Measurements from ENCODE around the gene SLC6A7.
"Not testable (repeated sequence)": the region's sequence is repeated elsewhere in the genome, so short reads cannot be mapped to it uniquely, and the experiment has no call there.

SLC6A7 gene

DNA sequence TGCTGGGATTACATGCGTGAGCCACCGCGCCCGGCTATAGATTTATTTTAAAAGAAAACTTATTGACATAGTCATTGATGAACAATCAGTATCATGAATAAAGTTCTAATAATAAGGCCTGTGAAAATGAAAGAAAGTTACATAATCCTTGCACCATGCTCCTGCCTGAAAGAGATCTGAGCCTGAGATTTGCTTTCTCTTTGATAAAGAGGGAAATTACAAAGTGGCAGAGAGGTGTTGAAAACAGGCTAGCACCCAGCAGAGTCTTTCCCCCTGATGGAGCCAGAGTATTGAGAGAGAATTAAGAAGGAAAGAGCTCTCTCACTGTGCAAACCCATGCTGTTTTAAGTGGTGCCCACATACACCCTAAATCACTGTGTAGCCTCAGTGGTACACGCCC, 37.2 kb downstream of the SLC6A7 start:
- in situ Hi-C loops (cut with HindIII; ENCODE audit: low pct_ligation_motif_present, low pct_unique_long_range_greater_than_20kb, low sequenced_read_pairs), result no loop called here

GRCh38 chr5:150227606-150228273, 37.9 kb downstream of the SLC6A7 start:
- in situ Hi-C loops (cut with HindIII; ENCODE audit: low pct_ligation_motif_present, low pct_unique_long_range_greater_than_20kb, low sequenced_read_pairs), result no loop called here
- DNase-seq, result no peak

More for the DNA sequence above, 37.2 kb downstream of the SLC6A7 start:
- no peak for DNase-seq

- in situ Hi-C loops (cut with HindIII; ENCODE audit: low pct_ligation_motif_present, low pct_unique_long_range_greater_than_20kb, low sequenced_read_pairs), result no loop called here
Measured at GRCh38 chr5:150229571-150229970, 39.7 kb downstream of the SLC6A7 start.

DNA sequence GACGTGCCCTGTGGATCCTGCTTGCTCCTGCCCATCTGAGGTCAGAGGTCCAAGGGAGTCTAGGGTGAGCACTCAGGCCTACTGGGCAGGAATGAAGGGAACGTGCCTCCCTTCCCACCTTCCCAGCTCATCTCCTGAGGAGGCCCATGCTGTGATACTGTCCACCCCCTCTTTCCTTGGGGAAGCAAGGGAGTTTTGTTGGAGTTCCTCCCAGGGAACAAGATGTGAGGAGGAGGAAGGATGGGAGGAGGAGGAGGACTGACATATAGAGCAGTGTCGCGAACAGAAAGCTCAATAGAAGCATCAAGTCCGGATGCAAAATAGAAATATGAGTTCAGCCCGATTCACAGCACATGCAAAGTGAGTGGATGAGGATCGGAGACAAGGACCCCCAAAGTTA, 41.0 kb downstream of the SLC6A7 start:
- no peak for DNase-seq
- in situ Hi-C loops (cut with HindIII; ENCODE audit: low pct_ligation_motif_present, low pct_unique_long_range_greater_than_20kb, low sequenced_read_pairs), result no loop called here

More at GRCh38 chr5:150229571-150229970, 39.7 kb downstream of the SLC6A7 start:
- DNase-seq, result no peak

DNA sequence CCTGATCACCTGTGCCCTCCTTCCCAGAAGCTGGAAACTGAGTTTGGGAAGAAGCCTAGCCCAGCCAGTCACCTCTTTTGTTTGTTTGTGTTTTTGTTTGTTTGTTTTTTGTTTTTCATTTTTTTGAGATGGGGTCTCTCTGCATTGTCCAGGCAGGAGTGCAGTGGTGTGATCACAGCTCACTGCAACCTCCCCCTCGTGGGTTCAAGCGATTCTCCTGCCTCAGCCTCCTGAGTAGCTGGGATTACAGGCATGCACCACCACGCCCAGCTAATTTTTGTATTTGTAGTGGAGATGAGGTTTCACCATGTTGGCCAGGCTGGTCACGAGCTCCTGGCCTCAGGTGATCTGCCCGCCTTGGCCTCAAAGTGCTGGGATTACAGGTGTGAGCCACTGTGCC, 43.8 kb downstream of the SLC6A7 start:
- DNase-seq; in situ Hi-C loops (cut with HindIII; ENCODE audit: low pct_ligation_motif_present, low pct_unique_long_range_greater_than_20kb, low sequenced_read_pairs): not testable (repeated sequence)

- in situ Hi-C loops (cut with HindIII; ENCODE audit: low pct_ligation_motif_present, low pct_unique_long_range_greater_than_20kb, low sequenced_read_pairs), result no loop called here
- no peak for DNase-seq
Measured at GRCh38 chr5:150234576-150235499, 45.0 kb downstream of the SLC6A7 start.

DNA sequence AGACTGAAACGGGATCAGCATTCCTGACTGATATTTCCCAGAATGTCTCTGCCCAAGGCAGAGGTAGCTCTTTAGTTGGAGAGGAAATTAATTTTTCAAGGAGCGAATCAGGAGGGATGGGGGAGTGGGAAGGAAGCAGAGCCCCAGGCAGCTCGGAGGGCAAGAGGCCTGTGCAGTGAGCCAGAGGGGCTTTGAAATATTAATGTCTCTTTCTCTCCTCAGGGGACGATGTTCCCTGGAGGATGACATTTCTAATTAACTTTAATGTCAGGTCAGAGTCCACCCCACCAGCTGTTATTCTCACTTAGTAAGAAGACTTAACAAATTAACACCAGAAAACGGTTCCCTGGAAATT, 45.6 kb downstream of the SLC6A7 start:
- no peak for DNase-seq
- in situ Hi-C loops (cut with HindIII; ENCODE audit: low pct_ligation_motif_present, low pct_unique_long_range_greater_than_20kb, low sequenced_read_pairs), result no loop called here

DNA sequence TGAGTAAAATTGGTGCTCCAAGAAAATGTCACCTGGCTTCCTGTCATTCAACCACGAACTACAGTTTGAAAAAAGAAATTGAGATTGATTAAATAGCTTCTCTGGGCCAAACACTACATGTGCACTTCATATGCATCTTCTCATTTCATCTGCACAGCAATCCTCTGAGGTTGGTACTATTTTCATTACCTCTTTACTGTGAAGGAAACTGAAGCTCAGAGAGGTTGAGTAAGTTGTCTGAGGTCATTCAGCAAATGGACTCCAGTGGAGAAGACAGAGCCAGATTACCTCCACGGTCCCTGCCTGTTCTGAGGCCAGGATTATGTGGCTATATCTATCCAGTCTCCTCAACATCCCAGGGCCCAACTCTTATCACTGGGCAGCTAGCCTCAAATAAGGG, 46.5 kb downstream of the SLC6A7 start:
- in situ Hi-C loops (cut with HindIII; ENCODE audit: low pct_ligation_motif_present, low pct_unique_long_range_greater_than_20kb, low sequenced_read_pairs), result no loop called here
- DNase-seq, result no peak

- in situ Hi-C loops (cut with HindIII; ENCODE audit: low pct_ligation_motif_present, low pct_unique_long_range_greater_than_20kb, low sequenced_read_pairs), result no loop called here
- DNase-seq, result no peak
Measured at GRCh38 chr5:150236981-150237754, 47.3 kb downstream of the SLC6A7 start.

DNA sequence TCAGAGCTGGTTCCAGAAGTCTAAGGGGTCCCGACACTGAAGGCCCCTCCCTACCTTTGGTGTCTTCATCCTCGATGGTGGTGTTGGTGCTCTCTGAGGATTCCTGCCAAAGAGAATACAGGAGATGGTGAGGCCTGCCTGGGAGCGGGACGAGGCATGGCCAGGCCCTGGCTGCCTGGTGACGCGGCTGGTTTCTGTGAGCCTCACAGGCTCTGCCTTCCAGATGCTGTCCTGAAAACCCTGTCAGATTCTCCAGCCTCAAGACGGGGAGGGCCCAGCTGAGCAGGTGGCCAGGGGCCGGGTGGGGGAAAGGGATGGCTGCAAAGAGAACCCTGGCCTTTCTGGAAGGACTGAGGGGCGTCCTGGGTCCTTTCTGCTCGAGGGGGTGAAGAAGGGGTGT, 48.8 kb downstream of the SLC6A7 start:
- no peak for DNase-seq
- in situ Hi-C loops (cut with HindIII; ENCODE audit: low pct_ligation_motif_present, low pct_unique_long_range_greater_than_20kb, low sequenced_read_pairs), result no loop called here

DNA sequence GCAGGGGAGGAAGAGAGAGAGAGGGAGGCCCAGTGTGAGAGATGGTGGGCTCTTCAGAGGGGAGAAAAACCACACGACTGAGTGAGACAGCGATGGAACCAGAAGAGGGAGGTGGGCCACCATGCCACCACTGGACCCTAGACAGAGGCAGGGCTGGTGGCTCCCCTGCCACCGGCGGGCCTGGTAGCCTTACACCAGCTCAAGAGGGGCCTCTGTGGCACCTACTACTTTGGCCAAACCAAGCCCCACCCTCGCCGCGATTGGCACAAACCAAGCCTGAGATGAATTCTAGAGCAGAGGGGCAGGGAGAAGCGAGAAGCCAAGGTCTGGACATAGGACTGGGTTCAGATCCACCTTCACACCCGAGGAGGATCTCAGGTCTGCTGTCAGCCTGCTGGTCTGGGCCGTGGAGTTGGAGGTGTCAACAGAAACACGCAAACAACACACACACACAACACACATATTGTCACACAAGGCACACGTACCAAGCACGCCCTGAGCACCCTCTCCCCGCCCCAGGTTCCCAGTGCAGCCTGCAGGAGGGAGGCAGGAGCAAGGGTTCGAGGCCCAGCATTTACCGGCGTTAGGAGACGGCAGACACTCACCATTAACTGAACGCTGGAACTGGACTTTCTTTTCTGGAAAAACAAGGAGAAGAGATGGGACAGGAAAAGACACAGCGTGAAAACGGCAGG, 49.4 kb downstream of the SLC6A7 start:
- DNase-seq, result no peak
- in situ Hi-C loops (cut with HindIII; ENCODE audit: low pct_ligation_motif_present, low pct_unique_long_range_greater_than_20kb, low sequenced_read_pairs), result no loop called here

GRCh38 chr5:150239794-150240122, 49.9 kb downstream of the SLC6A7 start:
- DNase-seq, result no peak
- in situ Hi-C loops (cut with HindIII; ENCODE audit: low pct_ligation_motif_present, low pct_unique_long_range_greater_than_20kb, low sequenced_read_pairs), result no loop called here

GRCh38 chr5:150241298-150242160, 51.7 kb downstream of the SLC6A7 start:
- DNase-seq, result no peak
- in situ Hi-C loops (cut with HindIII; ENCODE audit: low pct_ligation_motif_present, low pct_unique_long_range_greater_than_20kb, low sequenced_read_pairs), result no loop called here

- no peak for DNase-seq
- in situ Hi-C loops (cut with HindIII; ENCODE audit: low pct_ligation_motif_present, low pct_unique_long_range_greater_than_20kb, low sequenced_read_pairs), result no loop called here
Measured at GRCh38 chr5:150242251-150242894, 52.5 kb downstream of the SLC6A7 start.

DNA sequence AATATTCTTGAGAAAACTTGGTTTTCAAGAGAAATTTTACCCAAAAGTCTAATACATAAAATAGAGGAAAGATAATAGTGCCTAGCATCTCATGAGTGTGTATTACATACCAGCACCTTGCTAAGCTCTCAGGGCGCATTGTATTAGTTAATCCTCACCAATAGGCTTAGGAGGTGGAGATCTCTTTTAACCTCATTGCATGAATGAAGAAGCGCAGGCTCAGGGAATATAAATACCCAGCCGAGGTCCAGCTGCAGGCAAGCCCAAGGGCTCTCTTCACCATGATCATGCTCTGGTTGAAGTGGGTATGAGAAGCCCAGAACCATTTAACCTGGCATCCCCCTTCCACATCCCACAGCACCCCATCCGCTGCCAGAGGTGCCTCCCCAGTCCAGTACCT, 53.7 kb downstream of the SLC6A7 start:
- DNase-seq, result no peak
- in situ Hi-C loops (cut with HindIII; ENCODE audit: low pct_ligation_motif_present, low pct_unique_long_range_greater_than_20kb, low sequenced_read_pairs), result no loop called here

DNA sequence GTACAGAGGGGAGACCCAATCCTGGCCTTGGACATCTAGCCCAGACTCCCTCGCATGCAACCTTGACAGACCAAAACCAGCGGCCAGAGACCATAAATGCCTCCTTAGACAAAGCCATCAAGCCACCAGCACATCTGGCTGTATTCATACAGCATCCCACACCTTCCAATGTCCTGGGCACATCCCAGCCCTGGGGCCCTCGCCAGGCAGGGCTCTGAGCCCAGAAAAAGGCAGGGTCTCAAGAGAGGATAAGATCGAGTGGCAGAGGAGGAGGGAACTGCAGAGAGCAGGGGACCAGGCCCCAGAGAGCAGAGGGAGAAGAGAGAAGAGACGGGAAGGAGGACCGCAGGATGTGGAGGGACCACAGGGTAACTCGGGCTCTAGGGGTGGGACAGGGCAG, 54.3 kb downstream of the SLC6A7 start:
- in situ Hi-C loops (cut with HindIII; ENCODE audit: low pct_ligation_motif_present, low pct_unique_long_range_greater_than_20kb, low sequenced_read_pairs), result no loop called here
- no peak for DNase-seq

DNA sequence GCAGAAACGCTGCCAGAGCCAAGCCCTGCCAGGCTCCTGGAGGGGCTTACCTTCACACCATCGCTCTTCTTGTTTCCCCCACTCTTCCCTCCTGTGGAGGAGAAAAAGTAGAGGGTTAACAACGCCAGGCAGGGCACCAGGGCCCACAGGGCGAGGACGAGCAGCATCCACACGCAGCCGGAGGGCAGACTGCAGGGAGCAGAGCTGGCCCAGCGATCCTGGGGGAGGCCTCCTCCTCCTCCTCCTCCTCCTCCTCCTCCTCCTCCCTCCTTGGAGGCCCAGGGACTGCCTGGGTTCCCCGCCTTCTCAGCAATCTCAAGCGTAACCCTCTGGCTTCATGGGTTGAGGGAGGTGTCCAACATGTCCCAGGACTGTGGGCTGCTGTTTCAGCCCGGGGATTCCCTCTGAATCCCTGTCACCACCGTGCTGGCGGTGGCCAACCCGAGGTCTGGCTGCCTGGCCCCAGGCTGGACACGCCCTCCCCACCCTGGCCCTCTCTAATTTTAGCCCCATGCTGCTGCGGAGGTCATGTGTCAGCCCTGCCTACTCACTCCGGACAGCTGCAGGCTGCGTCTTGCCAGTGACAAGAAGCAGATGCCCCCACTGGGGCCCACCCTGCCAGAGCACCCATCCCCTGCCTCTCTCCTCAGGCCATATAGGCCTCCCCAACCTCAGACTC, 55.4 kb downstream of the SLC6A7 start:
- DNase-seq, result no peak
- in situ Hi-C loops (cut with HindIII; ENCODE audit: low pct_ligation_motif_present, low pct_unique_long_range_greater_than_20kb, low sequenced_read_pairs), result no loop called here

All from ACHN (cell line).